ENCODE data around the gene CNIH3. TPM values are rescaled to one million over a fixed set of nuclear protein-coding genes. Genes with fewer than 3 reads are reported as not detected.

CNIH3 gene
- total RNA-seq, 3 donors from 2014 or later (not counting 1 experiment from before 2014, with no cell fraction given), result 2.8 to 5.4 (median 5.0) TPM

DNA sequence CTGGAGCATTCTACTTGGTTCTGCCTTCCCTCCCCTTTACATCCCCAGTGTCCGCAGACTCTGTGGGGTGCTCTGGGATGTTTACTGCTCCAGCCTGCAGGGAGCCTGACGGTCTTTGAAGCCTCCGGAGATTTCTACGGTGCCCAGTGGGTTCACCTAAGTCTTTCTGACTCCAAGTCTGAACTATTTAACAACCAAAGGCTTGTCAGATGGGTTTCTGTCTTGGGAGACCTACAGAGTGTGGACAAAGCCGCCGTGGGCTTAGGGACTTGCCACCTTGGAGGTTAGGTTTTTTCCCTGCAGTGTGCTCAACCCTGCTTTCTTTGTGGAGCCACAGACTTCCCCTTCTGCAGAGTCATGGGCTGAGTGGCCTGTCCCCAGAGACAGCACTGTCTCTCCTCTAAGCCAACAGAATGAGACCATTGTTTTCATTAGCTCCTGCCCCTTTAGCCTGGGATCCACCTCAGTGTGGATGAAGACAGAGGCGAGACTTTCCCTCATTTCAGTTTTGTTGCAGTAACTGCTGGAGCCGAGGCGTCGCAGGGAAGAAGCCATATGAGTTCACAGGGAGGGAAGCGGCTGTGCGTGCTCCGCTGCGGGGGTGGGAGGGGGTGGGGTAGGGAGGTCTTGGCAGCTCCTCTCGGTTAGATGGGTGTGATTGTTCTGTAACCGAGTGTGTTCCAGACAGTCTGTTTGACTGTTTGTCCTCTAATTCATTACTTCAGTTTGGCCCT is 120.7 kb downstream of the CNIH3 start:
- no peaks in the 10 kb centered on the region for H3K9me3 ChIP-seq (ENCODE audit: control insufficient read depth, insufficient read depth, low read length)
- Mint-ChIP-seq H3K36me3 (no peaks in the 10 kb centered on the region), H3K4me1 (peaks cover 0 to 12% of the 10 kb centered on the region in 2 donors), H3K9me3 (no peaks in the 10 kb centered on the region), H3K27me3 (ENCODE audit: low read depth in 2 of 2) (no peaks in the 10 kb centered on the region), H3K27ac (no peak overlapping the region), H3K4me3 (no peak overlapping the region)
- no peak overlapping the region for H3K27ac ChIP-seq (ENCODE audit: low read length)
- ATAC-seq (no peak), DNase-seq (no peak)
- peaks cover 9% of the 10 kb centered on the region for H3K4me1 ChIP-seq (ENCODE audit: control insufficient read depth, insufficient read depth, low read length)
- intact Hi-C loops (cut with micrococcal nuclease), result no loop called here
- TF ChIP-seq, protein P1, sequence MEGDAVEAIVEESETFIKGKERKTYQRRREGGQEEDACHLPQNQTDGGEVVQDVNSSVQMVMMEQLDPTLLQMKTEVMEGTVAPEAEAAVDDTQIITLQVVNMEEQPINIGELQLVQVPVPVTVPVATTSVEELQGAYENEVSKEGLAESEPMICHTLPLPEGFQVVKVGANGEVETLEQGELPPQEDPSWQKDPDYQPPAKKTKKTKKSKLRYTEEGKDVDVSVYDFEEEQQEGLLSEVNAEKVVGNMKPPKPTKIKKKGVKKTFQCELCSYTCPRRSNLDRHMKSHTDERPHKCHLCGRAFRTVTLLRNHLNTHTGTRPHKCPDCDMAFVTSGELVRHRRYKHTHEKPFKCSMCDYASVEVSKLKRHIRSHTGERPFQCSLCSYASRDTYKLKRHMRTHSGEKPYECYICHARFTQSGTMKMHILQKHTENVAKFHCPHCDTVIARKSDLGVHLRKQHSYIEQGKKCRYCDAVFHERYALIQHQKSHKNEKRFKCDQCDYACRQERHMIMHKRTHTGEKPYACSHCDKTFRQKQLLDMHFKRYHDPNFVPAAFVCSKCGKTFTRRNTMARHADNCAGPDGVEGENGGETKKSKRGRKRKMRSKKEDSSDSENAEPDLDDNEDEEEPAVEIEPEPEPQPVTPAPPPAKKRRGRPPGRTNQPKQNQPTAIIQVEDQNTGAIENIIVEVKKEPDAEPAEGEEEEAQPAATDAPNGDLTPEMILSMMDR (IDR thresholded peaks at IDR 0.05), result no peak
- WGBS (ENCODE audit: insufficient coverage), result 62% methylated on average over 16 of the region's 16 CpGs
- H3K4me3 ChIP-seq (ENCODE audit: low read length), result no peak overlapping the region
- H3K27me3 ChIP-seq (ENCODE audit: control insufficient read depth, insufficient read depth, low read length), result no peaks in the 10 kb centered on the region
- H3K36me3 ChIP-seq (ENCODE audit: control insufficient read depth, insufficient read depth, low read length), result no peaks in the 10 kb centered on the region

DNA sequence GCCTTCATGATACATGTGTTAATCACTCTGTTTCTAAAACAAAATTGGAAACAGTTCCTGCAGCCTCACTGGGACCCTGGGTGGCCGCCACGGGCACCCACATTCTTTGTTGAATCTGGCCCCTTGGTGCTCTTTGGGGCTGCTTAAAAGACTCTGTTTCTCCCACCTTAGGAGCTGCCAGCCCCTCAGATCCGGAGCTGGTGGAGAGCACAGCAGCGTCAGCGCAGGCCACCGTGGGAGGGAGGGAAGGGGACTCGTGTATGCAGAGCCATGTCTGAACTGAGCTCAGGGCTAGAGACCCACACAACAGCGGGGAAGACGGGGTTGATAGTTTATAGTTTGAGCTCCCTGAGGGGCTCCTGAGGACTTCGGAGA is 121.2 kb downstream of the CNIH3 start:
- H3K36me3 ChIP-seq (ENCODE audit: control insufficient read depth, insufficient read depth, low read length), result no peaks in the 10 kb centered on the region
- H3K27me3 ChIP-seq (ENCODE audit: control insufficient read depth, insufficient read depth, low read length), result no peaks in the 10 kb centered on the region
- DNase-seq (no peak), ATAC-seq (no peak)
- Mint-ChIP-seq H3K9me3 (no peaks in the 10 kb centered on the region), H3K27me3 (ENCODE audit: low read depth in 2 of 2) (no peaks in the 10 kb centered on the region), H3K36me3 (no peaks in the 10 kb centered on the region), H3K4me1 (peaks cover 0 to 12% of the 10 kb centered on the region in 2 donors), H3K27ac (no peak overlapping the region), H3K4me3 (no peak overlapping the region)
- H3K9me3 ChIP-seq (ENCODE audit: control insufficient read depth, insufficient read depth, low read length), result no peaks in the 10 kb centered on the region
- intact Hi-C loops (cut with micrococcal nuclease), result no loop called here
- H3K4me3 ChIP-seq (ENCODE audit: low read length), result no peak overlapping the region
- peaks cover 9% of the 10 kb centered on the region for H3K4me1 ChIP-seq (ENCODE audit: control insufficient read depth, insufficient read depth, low read length)
- WGBS (ENCODE audit: insufficient coverage), result 89% methylated on average over 10 of the region's 10 CpGs
- H3K27ac ChIP-seq (ENCODE audit: low read length), result no peak overlapping the region
- TF ChIP-seq, protein P1 (IDR thresholded peaks at IDR 0.05), result no peak

DNA sequence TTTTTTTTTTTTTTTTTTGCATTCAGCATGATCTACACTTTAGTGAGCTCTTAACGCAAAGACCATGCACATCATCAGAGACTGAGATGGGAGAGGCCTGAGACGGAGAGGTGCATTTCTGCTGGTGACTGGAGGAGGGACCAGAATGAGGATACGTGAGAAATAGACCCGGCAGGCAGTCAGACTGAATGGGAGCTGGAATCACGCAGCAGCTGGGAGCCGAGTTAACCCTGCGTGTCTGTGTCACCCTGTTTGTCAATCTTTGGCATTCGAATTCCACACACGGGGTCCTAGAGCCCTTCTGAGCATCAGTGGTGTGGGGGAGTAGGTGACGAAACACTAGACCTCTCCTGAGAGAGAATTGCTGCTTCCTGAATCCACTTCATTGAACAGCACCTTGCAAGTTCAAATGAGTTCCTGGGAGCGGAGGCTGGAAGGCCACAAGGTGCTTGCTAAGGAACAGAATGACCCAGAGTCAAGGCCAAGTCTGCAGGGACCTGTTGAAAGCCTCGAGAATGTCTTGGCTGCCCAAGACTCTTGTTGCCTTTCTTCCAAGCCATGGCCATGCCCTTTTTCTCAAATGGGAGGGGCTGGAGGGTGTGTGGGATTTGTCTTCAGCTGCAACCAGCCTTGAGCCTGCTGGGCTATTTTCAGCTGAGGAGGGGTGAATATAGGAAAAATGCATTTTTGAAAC is 123.3 kb downstream of the CNIH3 start:
- H3K9me3 ChIP-seq (ENCODE audit: control insufficient read depth, insufficient read depth, low read length), result no peaks in the 10 kb centered on the region
- Mint-ChIP-seq H3K27ac (no peak overlapping the region), H3K4me1 (peaks cover 0 to 9% of the 10 kb centered on the region in 2 donors), H3K27me3 (ENCODE audit: low read depth in 2 of 2) (peaks cover 3 to 5% of the 10 kb centered on the region in 2 donors), H3K36me3 (no peaks in the 10 kb centered on the region), H3K9me3 (no peaks in the 10 kb centered on the region), H3K4me3 (no peak overlapping the region)
- no peak for DNase-seq
- H3K4me1 ChIP-seq (ENCODE audit: control insufficient read depth, insufficient read depth, low read length), result peaks cover 9% of the 10 kb centered on the region
- no peaks in the 10 kb centered on the region for H3K27me3 ChIP-seq (ENCODE audit: control insufficient read depth, insufficient read depth, low read length)
- no peak overlapping the region for H3K27ac ChIP-seq (ENCODE audit: low read length)
- ATAC-seq, result no peak
- H3K36me3 ChIP-seq (ENCODE audit: control insufficient read depth, insufficient read depth, low read length), result no peaks in the 10 kb centered on the region
- WGBS (ENCODE audit: insufficient coverage), result 85% methylated on average over 12 of the region's 12 CpGs
- intact Hi-C loops (cut with micrococcal nuclease), result no loop called here
- H3K4me3 ChIP-seq (ENCODE audit: low read length), result no peak overlapping the region
- TF ChIP-seq, protein P1 (IDR thresholded peaks at IDR 0.05), result no peak
